ENCODE data around the gene MCC. TPM values are rescaled to one million over a fixed set of nuclear protein-coding genes. Genes with fewer than 3 reads are reported as not detected.

The MCC gene
- total RNA-seq: 10 to 100 TPM in 3 of 4 donors, 1 to 10 TPM in 1; 5.1 to 22.3 (median 13.0) TPM

DNA sequence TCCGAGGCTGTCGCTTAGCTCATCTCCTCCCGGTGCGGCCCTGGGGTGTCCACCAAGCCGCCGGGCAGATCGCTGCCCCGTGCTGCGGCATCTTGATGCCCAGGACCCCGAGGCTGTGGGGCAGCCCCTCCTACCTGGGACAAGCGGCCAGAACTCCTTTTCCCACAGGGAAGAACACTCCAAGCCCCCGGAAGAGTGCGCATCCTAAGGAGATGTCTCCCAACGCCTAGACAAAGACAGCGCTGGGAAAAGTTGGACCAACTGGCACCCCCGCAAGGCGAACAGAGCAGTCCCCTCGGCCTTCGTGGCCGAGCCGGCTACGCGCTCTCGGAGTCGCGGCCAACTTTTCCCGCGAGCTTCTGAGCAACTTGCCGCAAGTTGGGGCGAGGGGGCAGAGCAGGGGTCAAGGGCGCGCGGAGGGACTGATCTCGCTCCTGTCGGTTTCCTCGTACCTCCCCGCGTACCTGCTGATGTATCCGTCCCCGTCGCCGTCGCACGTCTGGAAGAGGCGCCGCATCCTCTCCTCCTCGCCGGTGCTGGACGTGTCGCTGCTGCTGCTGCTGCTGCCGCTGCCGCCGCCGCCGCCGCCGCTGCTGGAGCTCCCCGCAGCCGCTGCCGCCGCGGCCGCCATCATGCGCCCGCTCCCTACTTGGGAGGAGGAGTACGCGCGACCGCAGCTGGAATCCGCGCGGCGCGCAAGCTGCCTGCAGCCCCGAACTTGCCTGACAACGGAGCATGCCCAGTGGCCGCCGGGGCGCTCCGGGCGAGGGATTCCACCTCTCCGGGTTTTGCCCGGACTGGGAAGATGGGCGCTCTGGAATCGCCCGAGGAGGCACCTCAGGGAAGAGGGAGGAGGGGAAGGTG is at the start of gene MCC:
Gene MCC (minus strand): TSS at position 673 of the 864 bp plus-strand sequence.
- peaks cover 4 to 8% of the 10 kb centered on the region in 2 donors for H3K4me1 ChIP-seq
- H3K9me3 ChIP-seq: no peaks in the 10 kb centered on the region
- intact Hi-C loops (cut with DNase I): no loop called here
- 1% methylated on average over 14 to 29 of the region's 86 CpGs for WGBS, 2 donors
- H3K27me3 ChIP-seq: no peaks in the 10 kb centered on the region
- no peaks in the 10 kb centered on the region for H3K36me3 ChIP-seq
- H3K4me3 ChIP-seq (replicated peaks in 1 of 3): peak within 1 kb of the TSS; percentile 36 to 60 (median 41)
- no peak within 1 kb of the TSS for H3K27ac ChIP-seq
- TF ChIP-seq, protein P1, sequence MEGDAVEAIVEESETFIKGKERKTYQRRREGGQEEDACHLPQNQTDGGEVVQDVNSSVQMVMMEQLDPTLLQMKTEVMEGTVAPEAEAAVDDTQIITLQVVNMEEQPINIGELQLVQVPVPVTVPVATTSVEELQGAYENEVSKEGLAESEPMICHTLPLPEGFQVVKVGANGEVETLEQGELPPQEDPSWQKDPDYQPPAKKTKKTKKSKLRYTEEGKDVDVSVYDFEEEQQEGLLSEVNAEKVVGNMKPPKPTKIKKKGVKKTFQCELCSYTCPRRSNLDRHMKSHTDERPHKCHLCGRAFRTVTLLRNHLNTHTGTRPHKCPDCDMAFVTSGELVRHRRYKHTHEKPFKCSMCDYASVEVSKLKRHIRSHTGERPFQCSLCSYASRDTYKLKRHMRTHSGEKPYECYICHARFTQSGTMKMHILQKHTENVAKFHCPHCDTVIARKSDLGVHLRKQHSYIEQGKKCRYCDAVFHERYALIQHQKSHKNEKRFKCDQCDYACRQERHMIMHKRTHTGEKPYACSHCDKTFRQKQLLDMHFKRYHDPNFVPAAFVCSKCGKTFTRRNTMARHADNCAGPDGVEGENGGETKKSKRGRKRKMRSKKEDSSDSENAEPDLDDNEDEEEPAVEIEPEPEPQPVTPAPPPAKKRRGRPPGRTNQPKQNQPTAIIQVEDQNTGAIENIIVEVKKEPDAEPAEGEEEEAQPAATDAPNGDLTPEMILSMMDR (IDR thresholded peaks at IDR 0.05): no peak
- no peak for TF ChIP-seq POLR2A (IDR thresholded peaks at IDR 0.05)
- peak; percentile 76 to 84 for DNase-seq

DNA sequence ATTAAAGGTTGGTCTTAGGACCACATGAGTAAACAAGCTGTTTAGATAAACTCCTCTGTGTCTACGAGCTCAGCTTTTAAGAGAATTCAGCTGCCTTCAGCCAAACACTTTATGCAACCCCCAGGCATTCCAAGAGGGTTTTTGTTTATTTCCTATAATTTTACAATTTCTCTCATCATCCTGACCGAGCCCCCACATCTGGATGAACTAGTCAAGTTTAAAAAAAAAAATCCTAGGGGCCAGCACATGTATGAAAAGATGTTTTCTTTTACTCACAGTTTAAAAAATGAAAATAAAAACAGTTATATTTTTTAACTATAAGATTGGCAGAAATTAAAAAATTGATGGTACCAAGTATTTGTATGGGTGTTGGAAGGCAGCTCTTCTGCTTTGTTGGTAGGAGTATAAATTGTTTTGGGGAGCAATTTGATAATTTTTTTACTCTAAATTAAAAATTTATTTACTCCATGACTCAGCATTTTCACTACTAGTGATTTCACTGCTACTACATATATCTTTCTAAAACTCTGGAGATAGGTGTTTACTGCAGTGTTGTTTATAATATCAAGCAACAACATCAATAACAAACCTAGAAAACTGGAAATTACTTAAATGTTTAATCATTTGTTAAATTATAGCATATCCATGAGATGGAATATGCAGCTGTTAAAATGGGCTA is 43.4 kb upstream of the MCC start:
- H3K4me3 ChIP-seq (replicated peaks in 1 of 3): no peak overlapping the region
- H3K36me3 ChIP-seq: peaks cover 0 to 11% of the 10 kb centered on the region in 2 donors
- intact Hi-C loops (cut with DNase I): no loop called here
- TF ChIP-seq POLR2A (IDR thresholded peaks at IDR 0.05): no peak
- TF ChIP-seq, protein P1 (IDR thresholded peaks at IDR 0.05): no peak
- 95 to 97% methylated on average over 2 of the region's 2 CpGs for WGBS, 2 donors
- no peaks in the 10 kb centered on the region for H3K4me1 ChIP-seq
- H3K9me3 ChIP-seq: no peaks in the 10 kb centered on the region
- no peaks in the 10 kb centered on the region for H3K27me3 ChIP-seq
- DNase-seq: peak in 1 of 2 donors; percentile 20
- H3K27ac ChIP-seq: no peak overlapping the region

GRCh38 chr5:113527746-113528145 is 39.5 kb upstream of the MCC start:
- TF ChIP-seq, protein P1 (IDR thresholded peaks at IDR 0.05): no peak
- Histone ChIP-seq H3K4me3 (replicated peaks in 1 of 3) (no peak overlapping the region), H3K9me3 (no peaks in the 10 kb centered on the region), H3K27ac (no peak overlapping the region), H3K36me3 (no peaks in the 10 kb centered on the region), H3K4me1 (no peaks in the 10 kb centered on the region), H3K27me3 (no peaks in the 10 kb centered on the region)
- intact Hi-C loops (cut with DNase I): no loop called here
- WGBS, 2 donors: 96 to 97% methylated on average over 5 of the region's 5 CpGs
- DNase-seq: no peak

- no peak for DNase-seq
- intact Hi-C loops (cut with DNase I): no loop called here
- no peaks in the 10 kb centered on the region for H3K36me3 ChIP-seq
- TF ChIP-seq, protein P1 (IDR thresholded peaks at IDR 0.05): no peak
- no peak for TF ChIP-seq POLR2A (IDR thresholded peaks at IDR 0.05)
- H3K4me3 ChIP-seq (replicated peaks in 1 of 3): no peak overlapping the region
- H3K4me1 ChIP-seq: no peaks in the 10 kb centered on the region
- 92% methylated on average over 4 of the region's 4 CpGs for WGBS, 2 donors
- H3K27ac ChIP-seq: no peak overlapping the region
- no peaks in the 10 kb centered on the region for H3K9me3 ChIP-seq
- no peaks in the 10 kb centered on the region for H3K27me3 ChIP-seq
Measured at GRCh38 chr5:113526421-113526820, 38.2 kb upstream of the MCC start.

DNA sequence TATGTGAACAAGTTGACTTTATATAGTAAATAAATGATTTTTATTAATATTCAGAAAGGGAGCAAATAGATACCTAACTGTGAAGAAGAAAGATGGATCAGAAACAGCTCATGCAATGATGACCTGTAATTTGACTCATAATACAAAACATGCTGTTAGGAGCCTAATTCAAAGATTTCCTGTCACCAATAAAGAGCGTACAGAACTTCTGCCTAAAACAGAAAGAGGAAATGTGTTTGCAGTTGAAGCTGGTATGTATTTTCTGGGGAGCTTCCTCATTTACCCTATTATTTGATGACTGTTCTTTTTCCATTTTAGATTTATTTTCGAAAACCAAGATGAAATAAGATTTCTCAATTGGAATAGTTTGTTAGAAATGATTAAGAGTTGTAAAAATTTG is 36.7 kb upstream of the MCC start:
- DNase-seq: no peak
- Histone ChIP-seq H3K4me1 (no peaks in the 10 kb centered on the region), H3K9me3 (no peaks in the 10 kb centered on the region), H3K27ac (no peak overlapping the region), H3K4me3 (replicated peaks in 1 of 3) (no peak overlapping the region), H3K36me3 (no peaks in the 10 kb centered on the region), H3K27me3 (no peaks in the 10 kb centered on the region)
- intact Hi-C loops (cut with DNase I): no loop called here
- TF ChIP-seq, protein P1 (IDR thresholded peaks at IDR 0.05): no peak
- no peak for TF ChIP-seq POLR2A (IDR thresholded peaks at IDR 0.05)
- 69 to 81% methylated on average over 2 of the region's 2 CpGs for WGBS, 2 donors

Data from thyroid gland (tissue), 4 donors.